B cell (primary cell): ENCODE measurements around the gene MCTP1. TPM values are rescaled to one million over a fixed set of nuclear protein-coding genes. Genes with fewer than 3 reads are reported as not detected.

Source experiments
- ATAC-seq: fragments of 200-7000 bp; cut with Tn5 transposase; one replicate; pipeline ENCODE4 v1.10.0; 2021; ENCODE audit warnings: low read depth, mild to moderate bottlenecking, moderate number of reproducible peaks, moderate library complexity
- CTCF ChIA-PET: fragments of 350-600 bp; sonication (Branson Sonifier 250); formaldehyde crosslinking; loops from one replicate; lab custom pipeline; 2021; ENCODE audit warnings: antibody characterized with exemption, inconsistent platforms; lab: Charles Lee
- POLR2A ChIA-PET: fragments of 350-600 bp; sonication (Branson Sonifier 250); formaldehyde crosslinking; loops from one replicate; lab custom pipeline; 2021; ENCODE audit warnings: antibody characterized with exemption; lab: Charles Lee
- DNase-seq: peaks from one replicate; pipeline ENCODE4 v3.0.0; 2013
- H2AFZ ChIP-seq: 2 replicates; pipeline ENCODE4 v1.6.1; 2012; ENCODE audit warnings: mild to moderate bottlenecking, low read depth, low read length; ENCODE audit not compliant: insufficient read depth, poor library complexity, severe bottlenecking
- H3K27ac ChIP-seq, 2 donors: 1 replicate in 1 of 2; 2 replicates in 1 of 2; pipeline ENCODE4 v1.5.1; 2012 to 2013; ENCODE audit warnings: low read length in 2 of 2, mild to moderate bottlenecking in 2 of 2, moderate library complexity in 1 of 2
- H3K27me3 ChIP-seq, 4 experiments: fragments of 200-600 bp in 1 of 4; sonication (generic) in 1 of 4; replicated peaks in 1 of 4; 1 replicate in 2 of 4; 2 replicates in 2 of 4; pipeline versions ENCODE4 v1.6.1 to v1.7.0; 2013 to 2016; ENCODE audit warnings: low read length in 3 of 4, mild to moderate bottlenecking in 2 of 4, mixed read lengths in 1 of 4, moderate library complexity in 1 of 4; ENCODE audit not compliant: insufficient read depth in 4 of 4, control insufficient read depth in 3 of 4; ENCODE audit errors: control extremely low read depth in 1 of 4
- H3K36me3 ChIP-seq, 2 experiments: replicated peaks in 1 of 2; 1 replicate in 1 of 2; 2 replicates in 1 of 2; pipeline versions ENCODE4 v1.6.1 to v1.7.1; 2013; ENCODE audit warnings: low read length in 1 of 2; ENCODE audit not compliant: insufficient read depth in 2 of 2, control insufficient read depth in 1 of 2; ENCODE audit errors: control extremely low read depth in 1 of 2, extremely low read depth in 1 of 2
- H3K4me1 ChIP-seq, 2 donors: fragments of 200-600 bp in 1 of 2; sonication (generic) in 1 of 2; 1 replicate in 1 of 2; 2 replicates in 1 of 2; pipeline versions ENCODE4 v1.5.1 to v1.6.1; 2013 to 2017; ENCODE audit warnings: low read length in 2 of 2; ENCODE audit not compliant: control insufficient read depth in 2 of 2, insufficient read depth in 2 of 2
- H3K4me2 ChIP-seq: replicated peaks from 2 replicates; pipeline ENCODE3; 2012; ENCODE audit warnings: mild to moderate bottlenecking, low read depth, low read length; ENCODE audit not compliant: poor library complexity, severe bottlenecking
- H3K4me3 ChIP-seq, 5 experiments: fragments of 200-600 bp in 1 of 5; sonication (generic) in 1 of 5; 1 replicate in 3 of 5; 2 replicates in 2 of 5; pipeline versions ENCODE4 v1.5.1 to v1.7.0; 2011 to 2016; ENCODE audit warnings: low read length in 4 of 5, mild to moderate bottlenecking in 4 of 5, low read depth in 2 of 5, control low read depth in 1 of 5, moderate library complexity in 1 of 5; ENCODE audit not compliant: insufficient read depth in 1 of 5; ENCODE audit errors: control extremely low read depth in 1 of 5, extremely low read depth in 1 of 5
- H3K79me2 ChIP-seq: fragments of 200-600 bp; sonication (generic); one replicate; pipeline ENCODE4 v1.6.0; 2016; ENCODE audit warnings: low read length; ENCODE audit not compliant: control insufficient read depth, insufficient read depth
- H3K9ac ChIP-seq: fragments of 200-600 bp; sonication (generic); 2 replicates; pipeline ENCODE4 v1.6.1; 2017; ENCODE audit warnings: mild to moderate bottlenecking, low read length, moderate library complexity
- H3K9me3 ChIP-seq, 3 donors: one replicate each; pipeline versions ENCODE4 v1.6.1 to v1.7.1; 2013; ENCODE audit warnings: low read length in 2 of 3; ENCODE audit not compliant: control insufficient read depth in 2 of 3, insufficient read depth in 1 of 3; ENCODE audit errors: control extremely low read depth in 1 of 3
- H4K20me1 ChIP-seq: 2 replicates; pipeline ENCODE4 v1.6.0; 2012; ENCODE audit warnings: mild to moderate bottlenecking, low read length; ENCODE audit not compliant: insufficient read depth, control insufficient read depth, poor library complexity, severe bottlenecking
- H3K27ac Mint-ChIP-seq: one replicate; pipeline ENCODE4 v1.8.0; 2021; ENCODE audit warnings: mixed read lengths
- H3K27me3 Mint-ChIP-seq: one replicate; pipeline ENCODE4 v1.8.0; 2021; ENCODE audit warnings: mixed read lengths
- H3K4me1 Mint-ChIP-seq: one replicate; pipeline ENCODE4 v1.8.0; 2021; ENCODE audit warnings: mixed read lengths
- H3K4me3 Mint-ChIP-seq: one replicate; pipeline ENCODE4 v1.8.0; 2021; ENCODE audit warnings: mixed read lengths
- H3K9me3 Mint-ChIP-seq: one replicate; pipeline ENCODE4 v1.8.0; 2022; ENCODE audit warnings: mixed read lengths; ENCODE audit not compliant: insufficient read depth
- EZH2 ChIP-seq: IDR thresholded peaks from 2 replicates; pipeline ENCODE4 v1.6.1; 2012; ENCODE audit warnings: borderline replicate concordance, low read depth, mild to moderate bottlenecking, moderate library complexity, low read length; ENCODE audit not compliant: insufficient read depth, poor library complexity, severe bottlenecking
- WGBS: methylation state at CpG from one replicate; pipeline ENCODE4 v1.1.5; 2013; ENCODE audit warnings: missing lambda C conversion rate; ENCODE audit not compliant: insufficient coverage; 5-methylcytosine and 5-hydroxymethylcytosine counted together
- intact Hi-C: fragments of 100-400 bp; cut with micrococcal nuclease; formaldehyde crosslinking; loops from one replicate; pipeline ENCODE4 v1.10.0; 2022
- polyA plus RNA-seq: library from polyadenylated mRNA; depleted of rRNA; stranded (reverse); fragments of >200 nt; gene quantifications from 2 replicates; pipeline ENCODE4 v1.2.3, GENCODE V29; 2012
- total RNA-seq, 2 donors: library from RNA; stranded (reverse); fragments of 120-200 nt in 1 of 2; gene quantifications; 1 replicate in 1 of 2; 2 replicates in 1 of 2; pipeline versions ENCODE4 v1.2.3 to v1.2.4, GENCODE V29; 2013 to 2022
- TF ChIP-seq, protein P1 (sequence below): fragments of 200-600 bp; IDR thresholded peaks from one replicate; pipeline ENCODE4 v1.8.0; 2022; ENCODE audit warnings: antibody characterized with exemption, mild to moderate bottlenecking

Gene MCTP1
- total and polyA plus RNA-seq, 2 donors (not counting 1 experiment from before 2014, with no cell fraction given), result 0.42 to 2.5 TPM

- H3K4me2 ChIP-seq, result no peak overlapping the region
- H3K4me3 Mint-ChIP-seq, result no peak overlapping the region
- H2AFZ ChIP-seq, result no peak overlapping the region
- TF ChIP-seq, protein P1, sequence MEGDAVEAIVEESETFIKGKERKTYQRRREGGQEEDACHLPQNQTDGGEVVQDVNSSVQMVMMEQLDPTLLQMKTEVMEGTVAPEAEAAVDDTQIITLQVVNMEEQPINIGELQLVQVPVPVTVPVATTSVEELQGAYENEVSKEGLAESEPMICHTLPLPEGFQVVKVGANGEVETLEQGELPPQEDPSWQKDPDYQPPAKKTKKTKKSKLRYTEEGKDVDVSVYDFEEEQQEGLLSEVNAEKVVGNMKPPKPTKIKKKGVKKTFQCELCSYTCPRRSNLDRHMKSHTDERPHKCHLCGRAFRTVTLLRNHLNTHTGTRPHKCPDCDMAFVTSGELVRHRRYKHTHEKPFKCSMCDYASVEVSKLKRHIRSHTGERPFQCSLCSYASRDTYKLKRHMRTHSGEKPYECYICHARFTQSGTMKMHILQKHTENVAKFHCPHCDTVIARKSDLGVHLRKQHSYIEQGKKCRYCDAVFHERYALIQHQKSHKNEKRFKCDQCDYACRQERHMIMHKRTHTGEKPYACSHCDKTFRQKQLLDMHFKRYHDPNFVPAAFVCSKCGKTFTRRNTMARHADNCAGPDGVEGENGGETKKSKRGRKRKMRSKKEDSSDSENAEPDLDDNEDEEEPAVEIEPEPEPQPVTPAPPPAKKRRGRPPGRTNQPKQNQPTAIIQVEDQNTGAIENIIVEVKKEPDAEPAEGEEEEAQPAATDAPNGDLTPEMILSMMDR, result no peak
- TF ChIP-seq EZH2, result no peak
- H3K27me3 ChIP-seq, result no peaks in the 10 kb centered on the region
- H3K27me3 Mint-ChIP-seq, result no peaks in the 10 kb centered on the region
- peaks cover 1% of the 10 kb centered on the region for H3K4me1 Mint-ChIP-seq
- ChIA-PET CTCF (no interaction called here), POLR2A (no interaction called here)
- intact Hi-C loops, result no loop called here
- H3K36me3 ChIP-seq, result no peaks in the 10 kb centered on the region
- no peaks in the 10 kb centered on the region for H3K79me2 ChIP-seq
- no peak overlapping the region for H3K27ac ChIP-seq
- H3K9me3 ChIP-seq, result no peaks in the 10 kb centered on the region
- no peak overlapping the region for H3K27ac Mint-ChIP-seq
- no peaks in the 10 kb centered on the region for H4K20me1 ChIP-seq
- no peak overlapping the region for H3K9ac ChIP-seq
- no peak overlapping the region for H3K4me3 ChIP-seq
- ATAC-seq, result no peak
- H3K4me1 ChIP-seq, result no peaks in the 10 kb centered on the region
- no peak for DNase-seq
- H3K9me3 Mint-ChIP-seq, result peaks cover 6% of the 10 kb centered on the region
- no CpG with 5 or more reads among the region's 1 CpG for WGBS
These were observed 236.3 kb downstream of the MCTP1 start for GRCh38 chr5:95048628-95049027.

DNA sequence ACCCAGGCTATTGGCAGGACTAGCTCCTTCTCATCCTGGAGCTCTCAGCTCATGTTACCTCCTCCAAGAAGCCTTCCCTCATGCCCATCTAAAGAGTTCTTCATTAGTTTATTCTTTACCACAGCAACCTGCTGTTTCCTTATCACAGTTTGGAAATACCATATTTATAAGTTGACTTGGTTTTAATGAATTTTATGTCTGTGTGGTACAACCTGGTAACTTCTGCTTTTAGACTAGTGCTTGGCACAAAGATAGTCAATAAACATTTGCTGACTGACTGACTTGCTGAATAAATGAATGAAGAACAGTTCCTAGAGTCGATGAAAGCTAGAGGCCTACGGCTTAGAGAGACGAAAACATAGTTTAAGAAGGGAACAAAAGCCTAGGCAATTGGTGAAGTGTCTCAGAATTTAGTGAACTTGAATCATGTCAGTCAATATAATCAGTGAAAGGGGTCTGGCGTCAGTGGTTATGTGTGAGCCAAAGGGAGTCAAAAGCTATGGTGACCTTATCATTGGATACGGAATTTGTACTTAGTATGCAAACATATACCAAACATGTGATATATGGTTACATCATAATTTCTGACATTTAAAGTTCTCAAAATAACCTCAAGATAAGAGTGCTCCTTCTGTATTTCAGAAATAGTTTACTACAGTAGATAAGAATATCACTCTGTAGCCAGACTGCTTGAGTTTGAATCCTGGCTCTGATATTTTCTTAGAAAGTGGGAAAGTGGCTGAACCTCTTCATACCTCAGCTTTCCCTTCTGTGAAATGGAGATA lies 239.5 kb downstream of the MCTP1 start:
- intact Hi-C loops, result no loop called here
- H3K9me3 Mint-ChIP-seq, result peaks cover 6% of the 10 kb centered on the region
- Histone ChIP-seq H3K79me2 (no peaks in the 10 kb centered on the region), H2AFZ (no peak overlapping the region), H3K9ac (no peak overlapping the region), H4K20me1 (no peaks in the 10 kb centered on the region), H3K4me1 (no peaks in the 10 kb centered on the region), H3K4me2 (no peak overlapping the region), H3K9me3 (no peaks in the 10 kb centered on the region), H3K4me3 (no peak overlapping the region), H3K27ac (no peak overlapping the region), H3K36me3 (no peaks in the 10 kb centered on the region), H3K27me3 (no peaks in the 10 kb centered on the region)
- H3K27ac Mint-ChIP-seq, result no peak overlapping the region
- ATAC-seq (no peak), DNase-seq (no peak)
- WGBS, result 92% methylated on average over 2 of the region's 5 CpGs
- TF ChIP-seq EZH2, result no peak
- TF ChIP-seq, protein P1, result no peak
- ChIA-PET CTCF (no interaction called here), POLR2A (no interaction called here)
- H3K4me1 Mint-ChIP-seq, result peaks cover 1% of the 10 kb centered on the region
- H3K4me3 Mint-ChIP-seq, result no peak overlapping the region
- no peaks in the 10 kb centered on the region for H3K27me3 Mint-ChIP-seq
